OCI-LY7 (cell line): ENCODE results near the gene RBM47. TPM values are rescaled to one million over a fixed set of nuclear protein-coding genes. Genes with fewer than 3 reads are reported as not detected.
"Not testable (repeated sequence)": the region's sequence is repeated elsewhere in the genome, so short reads cannot be mapped to it uniquely, and the experiment has no call there.

Experiments
- BruUV-seq: library from RNA; stranded (reverse); fragments of 400-500 nt; replicated peaks from 2 replicates; lab custom pipeline; 2021; lab: Mats Ljungman, UMichigan
- CTCF ChIA-PET: fragments of 300-600 bp; sonication (Branson Sonifier 250); formaldehyde crosslinking; loops from one replicate; lab custom pipeline; 2022; ENCODE audit warnings: antibody characterized with exemption; ENCODE audit not compliant: unreplicated experiment; lab: Charles Lee
- POLR2A ChIA-PET: fragments of 300-600 bp; sonication (Branson Sonifier 250); formaldehyde crosslinking; loops from one replicate; lab custom pipeline; 2022; ENCODE audit warnings: antibody characterized with exemption; lab: Charles Lee
- DNase-seq: peaks from one replicate; pipeline ENCODE4 v3.0.0-alpha.2; 2015; ENCODE audit warnings: low spot score
- H2AFZ ChIP-seq: fragments of 200-600 bp; sonication (generic), shearing (Covaris generic); 2 replicates; pipeline ENCODE4 v1.6.1; 2014; ENCODE audit warnings: mild to moderate bottlenecking, antibody characterized with exemption, low read length, moderate library complexity
- H3K27ac ChIP-seq: fragments of 200-600 bp; sonication (generic); 2 replicates; pipeline ENCODE4 v1.5.1; 2014; ENCODE audit warnings: mixed run types, low read depth, mild to moderate bottlenecking, moderate library complexity, low read length, inconsistent platforms; ENCODE audit not compliant: poor library complexity, severe bottlenecking
- H3K36me3 ChIP-seq: fragments of 200-600 bp; sonication (generic); 2 replicates; pipeline ENCODE4 v1.6.1; 2014; ENCODE audit warnings: mild to moderate bottlenecking, antibody characterized with exemption, low read length, moderate library complexity, mixed read lengths; ENCODE audit not compliant: insufficient read depth
- H3K4me1 ChIP-seq: fragments of 200-600 bp; sonication (generic); 2 replicates; pipeline ENCODE4 v1.5.1; 2014; ENCODE audit warnings: mild to moderate bottlenecking, low read length; ENCODE audit not compliant: insufficient read depth, poor library complexity, severe bottlenecking
- H3K4me2 ChIP-seq: fragments of 200-600 bp; sonication (generic); 2 replicates; pipeline ENCODE4 v1.6.1; 2014; ENCODE audit warnings: mild to moderate bottlenecking, low read length
- H3K4me3 ChIP-seq: fragments of 200-600 bp; sonication (generic); 2 replicates; pipeline ENCODE4 v1.5.1; 2014; ENCODE audit warnings: mild to moderate bottlenecking, low read depth, low read length; ENCODE audit not compliant: poor library complexity, severe bottlenecking
- H3K79me2 ChIP-seq: fragments of 200-600 bp; sonication (generic); 2 replicates; pipeline ENCODE4 v1.6.1; 2016; ENCODE audit warnings: low read depth, mild to moderate bottlenecking, low read length, moderate library complexity, mixed read lengths; ENCODE audit not compliant: insufficient read depth
- H3K9me2 ChIP-seq: fragments of 200-600 bp; sonication (generic); 2 replicates; pipeline ENCODE4 v1.6.1; 2016; ENCODE audit warnings: mild to moderate bottlenecking, low read length, mixed read lengths; ENCODE audit not compliant: insufficient read depth
- H3K9me3 ChIP-seq: fragments of 200-600 bp; sonication (generic); 2 replicates; pipeline ENCODE4 v1.6.1; 2014; ENCODE audit warnings: mild to moderate bottlenecking, mixed run types, low read length, mixed read lengths
- H4K20me1 ChIP-seq: fragments of 200-600 bp; sonication (generic); 2 replicates; pipeline ENCODE4 v1.6.1; 2014; ENCODE audit warnings: mild to moderate bottlenecking, antibody characterized with exemption, low read length, moderate library complexity, mixed read lengths; ENCODE audit not compliant: insufficient read depth
- CTCF ChIP-seq: fragments of 200-600 bp; sonication (generic); conservative IDR thresholded peaks from 2 replicates; pipeline ENCODE4 v1.5.1; 2014; ENCODE audit warnings: mild to moderate bottlenecking, antibody characterized with exemption, low read length, moderate library complexity, mixed read lengths
- EZH2phosphoT487 ChIP-seq: fragments of 200-600 bp; sonication (generic); IDR thresholded peaks from 2 replicates; pipeline ENCODE4 v1.6.1; 2018; ENCODE audit warnings: low read depth, borderline replicate concordance, mild to moderate bottlenecking, mixed run types, antibody characterized with exemption, low read length, moderate library complexity, mixed read lengths
- intact Hi-C: fragments of 100-400 bp; cut with micrococcal nuclease; formaldehyde crosslinking; loops from one replicate; pipeline ENCODE4 v1.10.0; 2022; ENCODE audit not compliant: unreplicated experiment
- total RNA-seq, 2 experiments: library from RNA; depleted of rRNA in 1 of 2; stranded (reverse); fragments of >200 nt in 1 of 2; shearing (Covaris generic) in 1 of 2; gene quantifications; 2 replicates each; pipeline ENCODE4 v1.2.3, GENCODE V29; 2014 to 2022

The RBM47 gene
- total RNA-seq, 2 experiments from 2014 or later, result 5.3 to 14.2 TPM

- no TSS peak for BruUV-seq
- H3K4me3 ChIP-seq, result no peak overlapping the region
- intact Hi-C loops, result no loop called here
- TF ChIP-seq EZH2phosphoT487 (no peak), CTCF (no peak)
- ChIA-PET CTCF (no interaction called here), POLR2A (no interaction called here)
- no peaks in the 10 kb centered on the region for H3K9me2 ChIP-seq
- H4K20me1 ChIP-seq, result no peaks in the 10 kb centered on the region
- H3K27ac ChIP-seq, result no peak overlapping the region
- H2AFZ ChIP-seq, result no peak overlapping the region
- no peak overlapping the region for H3K4me2 ChIP-seq
- DNase-seq, result no peak
- H3K36me3 ChIP-seq, result no peaks in the 10 kb centered on the region
- H3K4me1 ChIP-seq, result peaks cover 41% of the 10 kb centered on the region
- H3K9me3 ChIP-seq, result no peaks in the 10 kb centered on the region
- no peaks in the 10 kb centered on the region for H3K79me2 ChIP-seq
Observed at GRCh38 chr4:40557736-40558135, 71.9 kb downstream of the RBM47 start.

- H2AFZ ChIP-seq, result no peak overlapping the region
- no peaks in the 10 kb centered on the region for H3K36me3 ChIP-seq
- H3K4me2 ChIP-seq, result no peak overlapping the region
- TF ChIP-seq EZH2phosphoT487 (no peak), CTCF (no peak)
- H3K27ac ChIP-seq, result no peak overlapping the region
- H3K4me1 ChIP-seq, result peaks cover 32% of the 10 kb centered on the region
- H3K4me3 ChIP-seq, result no peak overlapping the region
- CTCF ChIA-PET, result no interaction called here
- DNase-seq, result no peak
- intact Hi-C loops, result no loop called here
- no peaks in the 10 kb centered on the region for H3K79me2 ChIP-seq
- H4K20me1 ChIP-seq, result no peaks in the 10 kb centered on the region
- no peaks in the 10 kb centered on the region for H3K9me2 ChIP-seq
- H3K9me3 ChIP-seq, result no peaks in the 10 kb centered on the region
- POLR2A ChIA-PET, result interaction anchor here (0.5 kb wide), 1 partner anchor 134 kb away, joined by 3 read pairs; no protein-coding TSS in a partner anchor
- BruUV-seq, result no TSS peak
Observed at GRCh38 chr4:40555176-40555900, 74.3 kb downstream of the RBM47 start.

DNA sequence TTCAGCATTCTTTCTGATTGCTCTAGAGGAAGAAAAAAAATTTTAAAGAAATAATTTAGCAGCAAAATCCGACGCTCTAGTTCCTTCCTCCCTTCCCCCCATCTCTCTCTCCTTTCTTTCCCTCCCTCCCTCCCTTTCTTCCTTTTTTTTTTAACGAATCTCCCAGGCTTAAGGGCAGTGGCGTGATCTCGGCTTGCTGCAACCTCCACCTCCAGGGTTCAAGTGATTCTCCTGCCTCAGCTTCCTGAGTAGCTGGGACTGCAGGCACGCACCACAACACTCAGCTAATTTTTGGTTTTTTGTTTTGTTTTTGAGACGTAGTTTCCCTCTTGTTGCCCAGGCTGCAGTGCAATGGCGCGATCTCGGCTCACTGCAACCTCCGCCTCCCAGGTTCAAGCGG, 75.0 kb downstream of the RBM47 start:
- H3K9me3 ChIP-seq, H3K27ac ChIP-seq, H3K79me2 ChIP-seq, H3K4me3 ChIP-seq, CTCF ChIA-PET, BruUV-seq, H3K9me2 ChIP-seq, H4K20me1 ChIP-seq, DNase-seq, H3K4me2 ChIP-seq, H3K36me3 ChIP-seq, H2AFZ ChIP-seq: not testable (repeated sequence)
- H3K4me1 ChIP-seq, result peaks cover 29% of the 10 kb centered on the region
- intact Hi-C loops, result loop anchor here (5.0 kb wide), 1 partner anchor 103 kb away; no protein-coding TSS in a partner anchor
- POLR2A ChIA-PET, result interaction anchor here (0.5 to 0.6 kb wide), 2 partner anchors 9 to 165 kb away, joined by 3 read pairs; no protein-coding TSS in a partner anchor
